K562 (cell line): ENCODE data around the gene SUFU. TPM values are rescaled to one million over a fixed set of nuclear protein-coding genes. Genes with fewer than 3 reads are reported as not detected.

Experiments used
- ATAC-seq: fragments of 200-7000 bp; cut with Tn5 transposase; 3 replicates; pipeline ENCODE4 v1.9.1; 2020; ENCODE audit warnings: moderate library complexity
- BruUV-seq: library from RNA; stranded (reverse); fragments of 400-500 nt; replicated peaks from 2 replicates; lab custom pipeline; 2021; lab: Mats Ljungman, UMichigan
- CTCF ChIA-PET: fragments of 300-600 bp; formaldehyde crosslinking; extraction: SDS; loops from one replicate; lab custom pipeline; 2021; ENCODE audit warnings: low intra/inter-chr PET ratio; lab: Yijun Ruan, JAX
- POLR2A ChIA-PET: fragments of 300-600, 350-650 bp; sonication (Branson Sonifier 250); formaldehyde crosslinking; extraction: SDS; loops from one replicate; lab custom pipeline; 2021; ENCODE audit warnings: antibody characterized with exemption, inconsistent platforms; lab: Yijun Ruan, JAX
- DNase-seq, 4 experiments: peaks; one replicate each; pipeline versions ENCODE4 v3.0.0 to v3.0.0-alpha.2; 2011 to 2018; ENCODE audit warnings: low spot score in 3 of 4, mixed read lengths in 3 of 4; ENCODE audit errors: extremely low read depth in 1 of 4
- FAIRE-seq: peaks from 2 replicates; lab custom pipeline; 2011; peaks lifted over from hg19 to GRCh38; lab: Jason Lieb, UNC
- H2AFZ ChIP-seq: 2 replicates; pipeline ENCODE4 v1.6.0; 2011; ENCODE audit warnings: low read depth, low read length, control low read depth, inconsistent platforms
- H3K27ac ChIP-seq: fragments of 200-600 bp; 3 replicates; pipeline ENCODE4 v1.8.0; 2011; ENCODE audit warnings: low read depth, mild to moderate bottlenecking, control low read depth, inconsistent platforms, low read length, moderate library complexity, mixed read lengths; ENCODE audit errors: extremely low read depth
- H3K27me3 ChIP-seq, 2 experiments: fragments of 300-600 bp in 1 of 2; 2 replicates in 1 of 2; 3 replicates in 1 of 2; pipeline versions ENCODE4 v1.6.0 to v1.8.0; 2011; ENCODE audit warnings: inconsistent platforms in 2 of 2, low read length in 2 of 2, mild to moderate bottlenecking in 1 of 2, mixed read lengths in 1 of 2, moderate library complexity in 1 of 2; ENCODE audit not compliant: control insufficient read depth in 2 of 2, insufficient read depth in 2 of 2
- H3K36me3 ChIP-seq: fragments of 300-600 bp; 3 replicates; pipeline ENCODE4 v1.8.0; 2011; ENCODE audit warnings: mild to moderate bottlenecking, low read length, inconsistent platforms; ENCODE audit not compliant: control insufficient read depth, insufficient read depth
- H3K4me1 ChIP-seq, 2 experiments: fragments of 200-600 bp in 1 of 2; replicated peaks in 1 of 2; 2 replicates in 1 of 2; 3 replicates in 1 of 2; pipeline versions ENCODE4 v1.5.1 to v1.8.0; 2011; ENCODE audit warnings: inconsistent platforms in 2 of 2, low read length in 2 of 2, mild to moderate bottlenecking in 1 of 2, mixed read lengths in 1 of 2, moderate library complexity in 1 of 2; ENCODE audit not compliant: control insufficient read depth in 2 of 2, insufficient read depth in 2 of 2
- H3K4me2 ChIP-seq: 2 replicates; pipeline ENCODE4 v1.6.1; 2011; ENCODE audit warnings: low read length, control low read depth, inconsistent platforms, mixed read lengths; ENCODE audit not compliant: insufficient read depth
- H3K4me3 ChIP-seq: fragments of 200-600 bp; sonication (generic), shearing (Covaris generic); 2 replicates; pipeline ENCODE4 v1.5.1; 2016; ENCODE audit warnings: control low read depth, inconsistent platforms
- H3K79me2 ChIP-seq: fragments of 200-600 bp; 3 replicates; pipeline ENCODE4 v1.8.0; 2011; ENCODE audit warnings: low read length, inconsistent platforms; ENCODE audit not compliant: control insufficient read depth, insufficient read depth
- H3K9ac ChIP-seq, 2 experiments: 2 replicates each; pipeline versions ENCODE4 v1.6.0 to v1.6.1; 2011; ENCODE audit warnings: low read depth in 2 of 2, low read length in 2 of 2, control low read depth in 1 of 2, inconsistent platforms in 1 of 2, mild to moderate bottlenecking in 1 of 2, mixed read lengths in 1 of 2; ENCODE audit not compliant: insufficient read depth in 1 of 2
- H3K9me1 ChIP-seq: one replicate; pipeline ENCODE4 v1.6.0; 2011; ENCODE audit warnings: inconsistent platforms, mild to moderate bottlenecking, low read length, moderate library complexity; ENCODE audit not compliant: control insufficient read depth, insufficient read depth
- H3K9me3 ChIP-seq: replicated peaks from 2 replicates; pipeline ENCODE4 v1.5.1; 2011; ENCODE audit warnings: low read depth, low read length, inconsistent platforms; ENCODE audit not compliant: control insufficient read depth, insufficient read depth
- H4K20me1 ChIP-seq: replicated peaks from 2 replicates; pipeline ENCODE4 v1.6.1; 2011; ENCODE audit warnings: low read length, inconsistent platforms, mixed read lengths; ENCODE audit not compliant: control insufficient read depth, insufficient read depth
- CHD4 ChIP-seq: fragments of 200-600 bp; sonication (generic); IDR thresholded peaks from 3 replicates; pipeline ENCODE4 v1.6.1; 2012; ENCODE audit warnings: low read depth, mild to moderate bottlenecking, mixed read lengths, low read length, inconsistent platforms; ENCODE audit not compliant: insufficient read depth, insufficient replicate concordance, poor library complexity, severe bottlenecking
- EHMT2 ChIP-seq: fragments of 450-650 bp; IDR thresholded peaks from 2 replicates; pipeline ENCODE4 v1.6.1; 2018; ENCODE audit warnings: antibody characterized with exemption
- ELF2 ChIP-seq: fragments of 250-450 bp; sonication (Bioruptor Pico); IDR thresholded peaks from 2 replicates; pipeline ENCODE4 v1.5.0; 2021; ENCODE audit warnings: mild to moderate bottlenecking
- EP400 ChIP-seq: fragments of 450-650 bp; IDR thresholded peaks from 2 replicates; pipeline ENCODE4 v1.6.1; 2017; ENCODE audit warnings: antibody characterized with exemption, mild to moderate bottlenecking, moderate library complexity
- GABPB2 ChIP-seq: fragments of 250-450 bp; sonication (Bioruptor Pico); conservative IDR thresholded peaks from 2 replicates; pipeline ENCODE4 v1.5.1; 2021; ENCODE audit warnings: mild to moderate bottlenecking
- HCFC1 ChIP-seq: IDR thresholded peaks from 2 replicates; pipeline ENCODE4 v1.6.1; 2012; ENCODE audit warnings: low read depth, low read length, improper control_type of control experiment
- HNRNPH1 ChIP-seq: fragments of 200-400 bp; formaldehyde crosslinking; optimal IDR thresholded peaks from 2 replicates; pipeline ENCODE3; 2017; ENCODE audit warnings: low read depth, mild to moderate bottlenecking, low read length, moderate library complexity
- KLF13 ChIP-seq: fragments of 450-650 bp; IDR thresholded peaks from 2 replicates; pipeline ENCODE4 v1.6.1; 2016; ENCODE audit warnings: missing genetic modification characterization, low read depth, mild to moderate bottlenecking, missing compliant biosample characterization, moderate library complexity, borderline replicate concordance
- MCM5 ChIP-seq: fragments of 450-650 bp; IDR thresholded peaks from 2 replicates; pipeline ENCODE4 v1.6.1; 2016; ENCODE audit warnings: low read depth
- MIER1 ChIP-seq: fragments of 450-650 bp; IDR thresholded peaks from 2 replicates; pipeline ENCODE4 v1.6.1; 2016; ENCODE audit warnings: antibody characterized with exemption, mild to moderate bottlenecking, low read depth
- PHTF2 ChIP-seq: fragments of 250-450 bp; sonication (Bioruptor Pico); IDR thresholded peaks from 2 replicates; pipeline ENCODE4 v1.5.0; 2021; ENCODE audit warnings: mild to moderate bottlenecking
- SRSF3 ChIP-seq: fragments of 200-400 bp; formaldehyde crosslinking; IDR thresholded peaks from 2 replicates; pipeline ENCODE4 v1.6.1; 2016; ENCODE audit warnings: mild to moderate bottlenecking, low read length, moderate library complexity; ENCODE audit not compliant: insufficient read depth
- TCF7 ChIP-seq: sonication (generic); IDR thresholded peaks from 2 replicates; pipeline ENCODE4 v1.6.1; 2016; ENCODE audit warnings: antibody characterized with exemption, borderline replicate concordance
- ZNF134 ChIP-seq: fragments of 250-450 bp; sonication (Bioruptor Pico); conservative IDR thresholded peaks from 2 replicates; pipeline ENCODE4 v1.4.0; 2020
- WGBS: fragments of 100-300 bp; shearing (Covaris generic); methylation state at CpG from one replicate; pipeline ENCODE4 v1.1.6; 2016; ENCODE audit warnings: low coverage, mixed read lengths; ENCODE audit not compliant: insufficient coverage; ENCODE audit errors: missing lambda C conversion rate; 5-methylcytosine and 5-hydroxymethylcytosine counted together
- in situ Hi-C: fragments of 300-500 bp; cut with MboI; formaldehyde crosslinking; loops from 4 replicates; pipeline ENCODE4 v1.15.0; 2018; ENCODE audit warnings: inconsistent platforms, mixed read lengths
- intact Hi-C: fragments of 100-400 bp; cut with micrococcal nuclease; formaldehyde crosslinking; loops from 2 replicates; pipeline ENCODE4 v1.14.2; 2022
- polyA plus RNA-seq, 8 experiments: library from polyadenylated mRNA; depleted of rRNA in 4 of 8; stranded (reverse) in 5 of 8; unstranded in 3 of 8; fragments of >200 nt; fragmentation: Nextera tagmentation in 2 of 8; fragmentation: Illumina TruSeq in 1 of 8; extraction: Ambion mirVana in 2 of 8; extraction: Trizol in 1 of 8; gene quantifications; 2 replicates each; pipeline versions ENCODE4 v1.2.1 to v1.2.3, GENCODE V29; 2011 to 2014; ENCODE audit warnings: inconsistent platforms in 1 of 8, missing spikeins in 1 of 8
- total RNA-seq, 7 experiments: library from RNA; depleted of rRNA in 6 of 7; stranded (reverse); fragments of >200 nt in 6 of 7; fragmentation: Illumina TruSeq in 2 of 7; extraction: Trizol in 2 of 7; gene quantifications; 2 replicates each; pipeline versions ENCODE4 v1.2.1 to v1.2.3, GENCODE V29; 2011 to 2021; ENCODE audit warnings: low replicate concordance in 1 of 7
- TF ChIP-seq, protein P1 (sequence below): fragments of 150-350 bp; IDR thresholded peaks from 2 replicates; pipeline ENCODE4 v1.6.1; 2014; ENCODE audit warnings: low read depth, mild to moderate bottlenecking, low read length, borderline replicate concordance
- TF ChIP-seq, protein P2 (sequence below): fragments of 450-650 bp; IDR thresholded peaks from one replicate; pipeline ENCODE4 v1.6.1; 2018; ENCODE audit warnings: mild to moderate bottlenecking, moderate library complexity; ENCODE audit not compliant: partially characterized antibody

The SUFU gene
- total and polyA plus RNA-seq, 9 of the 15 experiments (the other 6 are each of a cell fraction or from before 2014, with no cell fraction given), result 0.59 to 6.3 (median 0.82) TPM

DNA sequence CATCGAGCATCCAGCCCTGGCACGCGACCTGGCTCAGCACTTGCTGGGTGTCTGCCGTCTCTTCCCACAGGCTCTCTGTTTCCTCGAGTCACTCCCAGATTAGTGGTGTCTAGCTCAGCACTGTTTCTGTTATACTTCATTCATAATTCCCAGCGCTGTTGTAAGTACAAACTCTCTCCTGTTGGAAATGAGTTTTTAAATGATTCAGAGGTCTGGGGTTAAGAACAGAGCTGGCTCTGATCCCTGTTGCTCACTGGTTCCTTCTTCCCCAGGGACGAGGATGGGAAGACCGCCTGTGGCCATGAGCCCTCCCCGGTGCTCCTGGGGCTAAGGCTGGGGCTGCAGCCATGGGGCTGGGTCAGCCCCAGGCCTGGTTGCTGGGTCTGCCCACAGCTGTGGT is 35.1 kb upstream of the SUFU start:
- no TSS peak for BruUV-seq
- no peak for DNase-seq
- no peak for TF ChIP-seq HCFC1
- TF ChIP-seq, protein P1, sequence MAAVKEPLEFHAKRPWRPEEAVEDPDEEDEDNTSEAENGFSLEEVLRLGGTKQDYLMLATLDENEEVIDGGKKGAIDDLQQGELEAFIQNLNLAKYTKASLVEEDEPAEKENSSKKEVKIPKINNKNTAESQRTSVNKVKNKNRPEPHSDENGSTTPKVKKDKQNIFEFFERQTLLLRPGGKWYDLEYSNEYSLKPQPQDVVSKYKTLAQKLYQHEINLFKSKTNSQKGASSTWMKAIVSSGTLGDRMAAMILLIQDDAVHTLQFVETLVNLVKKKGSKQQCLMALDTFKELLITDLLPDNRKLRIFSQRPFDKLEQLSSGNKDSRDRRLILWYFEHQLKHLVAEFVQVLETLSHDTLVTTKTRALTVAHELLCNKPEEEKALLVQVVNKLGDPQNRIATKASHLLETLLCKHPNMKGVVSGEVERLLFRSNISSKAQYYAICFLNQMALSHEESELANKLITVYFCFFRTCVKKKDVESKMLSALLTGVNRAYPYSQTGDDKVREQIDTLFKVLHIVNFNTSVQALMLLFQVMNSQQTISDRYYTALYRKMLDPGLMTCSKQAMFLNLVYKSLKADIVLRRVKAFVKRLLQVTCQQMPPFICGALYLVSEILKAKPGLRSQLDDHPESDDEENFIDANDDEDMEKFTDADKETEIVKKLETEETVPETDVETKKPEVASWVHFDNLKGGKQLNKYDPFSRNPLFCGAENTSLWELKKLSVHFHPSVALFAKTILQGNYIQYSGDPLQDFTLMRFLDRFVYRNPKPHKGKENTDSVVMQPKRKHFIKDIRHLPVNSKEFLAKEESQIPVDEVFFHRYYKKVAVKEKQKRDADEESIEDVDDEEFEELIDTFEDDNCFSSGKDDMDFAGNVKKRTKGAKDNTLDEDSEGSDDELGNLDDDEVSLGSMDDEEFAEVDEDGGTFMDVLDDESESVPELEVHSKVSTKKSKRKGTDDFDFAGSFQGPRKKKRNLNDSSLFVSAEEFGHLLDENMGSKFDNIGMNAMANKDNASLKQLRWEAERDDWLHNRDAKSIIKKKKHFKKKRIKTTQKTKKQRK, result no peak
- no peak for TF ChIP-seq KLF13 (tag)
- no peak for TF ChIP-seq MIER1
- no peak for TF ChIP-seq SRSF3
- no peak for TF ChIP-seq ELF2 (CRISPR knock-in tag)
- TF ChIP-seq TCF7, result no peak
- TF ChIP-seq CHD4, result no peak
- TF ChIP-seq EHMT2, result no peak
- TF ChIP-seq PHTF2 (CRISPR knock-in tag), result no peak
- TF ChIP-seq, protein P2, sequence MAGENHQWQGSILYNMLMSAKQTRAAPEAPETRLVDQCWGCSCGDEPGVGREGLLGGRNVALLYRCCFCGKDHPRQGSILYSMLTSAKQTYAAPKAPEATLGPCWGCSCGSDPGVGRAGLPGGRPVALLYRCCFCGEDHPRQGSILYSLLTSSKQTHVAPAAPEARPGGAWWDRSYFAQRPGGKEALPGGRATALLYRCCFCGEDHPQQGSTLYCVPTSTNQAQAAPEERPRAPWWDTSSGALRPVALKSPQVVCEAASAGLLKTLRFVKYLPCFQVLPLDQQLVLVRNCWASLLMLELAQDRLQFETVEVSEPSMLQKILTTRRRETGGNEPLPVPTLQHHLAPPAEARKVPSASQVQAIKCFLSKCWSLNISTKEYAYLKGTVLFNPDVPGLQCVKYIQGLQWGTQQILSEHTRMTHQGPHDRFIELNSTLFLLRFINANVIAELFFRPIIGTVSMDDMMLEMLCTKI, result no peak
- TF ChIP-seq HNRNPH1, result no peak
- TF ChIP-seq ZNF134 (CRISPR knock-in tag), result no peak
- TF ChIP-seq GABPB2 (CRISPR knock-in tag), result no peak
- no peak for TF ChIP-seq MCM5
- no peak for TF ChIP-seq EP400

More for the DNA sequence above, 35.1 kb upstream of the SUFU start:
- in situ Hi-C loops (no loop called here), intact Hi-C loops (no loop called here)
- ChIA-PET POLR2A (interaction anchor here (1.6 kb wide), 2 partner anchors 10 to 47 kb away, joined by 6 read pairs; no protein-coding TSS in a partner anchor), CTCF (no interaction called here)
- no peak overlapping the region for H3K4me3 ChIP-seq
- no peaks in the 10 kb centered on the region for H3K9me1 ChIP-seq
- H3K27me3 ChIP-seq, result no peaks in the 10 kb centered on the region
- WGBS, result 91% methylated on average over 8 of the region's 9 CpGs
- no peak for ATAC-seq
- FAIRE-seq, result no peak
- peaks cover 9 to 14% of the 10 kb centered on the region in 2 experiments for H3K4me1 ChIP-seq
- H3K79me2 ChIP-seq, result no peaks in the 10 kb centered on the region
- no peak overlapping the region for H3K27ac ChIP-seq
- H3K9ac ChIP-seq, result peak overlapping the region in 1 of 2 experiments; percentile 61; a peak in 2 of 4 replicates
- H3K36me3 ChIP-seq, result no peaks in the 10 kb centered on the region
- no peaks in the 10 kb centered on the region for H4K20me1 ChIP-seq
- no peak overlapping the region for H2AFZ ChIP-seq
- no peak overlapping the region; the same call in 1 of the 2 replicates for H3K4me2 ChIP-seq
- no peaks in the 10 kb centered on the region for H3K9me3 ChIP-seq
